ENCODE results near the gene RPL29. TPM values are rescaled to one million over a fixed set of nuclear protein-coding genes. Genes with fewer than 3 reads are reported as not detected.

The RPL29 gene
- total RNA-seq, 1 donor from 2014 or later, result 1,714 TPM

GRCh38 chr3:51955175-51955892, 40.4 kb downstream of the RPL29 start, which contains the start of gene GPR62:
Gene GPR62 (plus strand): TSS chr3:51955381. CDS start chr3:51955653, 272 bp downstream.
- H3K36me3 Mint-ChIP-seq (ENCODE audit: low read depth), result peaks cover 3% of the 10 kb centered on the region

GRCh38 chr3:51954713-51955112, 41.0 kb downstream of the RPL29 start:
- peaks cover 29% of the 10 kb centered on the region for H3K27me3 Mint-ChIP-seq
- H3K36me3 Mint-ChIP-seq (ENCODE audit: low read depth), result peaks cover 3% of the 10 kb centered on the region
- no peak overlapping the region for H3K4me3 Mint-ChIP-seq
- no peak for DNase-seq
- intact Hi-C loops (cut with micrococcal nuclease), result no loop called here
- no peaks in the 10 kb centered on the region for H3K9me3 Mint-ChIP-seq
- H3K4me1 Mint-ChIP-seq, result no peaks in the 10 kb centered on the region
- H3K27ac Mint-ChIP-seq, result no peak overlapping the region

More at GRCh38 chr3:51955175-51955892, 40.4 kb downstream of the RPL29 start, which contains the start of gene GPR62:
- no peak for DNase-seq
- intact Hi-C loops (cut with micrococcal nuclease), result no loop called here
- no peaks in the 10 kb centered on the region for H3K9me3 Mint-ChIP-seq
- no peak within 1 kb of the TSS for H3K27ac Mint-ChIP-seq
- peaks cover 29% of the 10 kb centered on the region for H3K27me3 Mint-ChIP-seq
- H3K4me1 Mint-ChIP-seq, result no peaks in the 10 kb centered on the region
- no peak within 1 kb of the TSS for H3K4me3 Mint-ChIP-seq

GRCh38 chr3:51954105-51954504, 41.6 kb downstream of the RPL29 start:
- no peaks in the 10 kb centered on the region for H3K4me1 Mint-ChIP-seq
- H3K27me3 Mint-ChIP-seq, result peaks cover 29% of the 10 kb centered on the region
- intact Hi-C loops (cut with micrococcal nuclease), result no loop called here
- H3K4me3 Mint-ChIP-seq, result no peak overlapping the region
- peaks cover 3% of the 10 kb centered on the region for H3K36me3 Mint-ChIP-seq (ENCODE audit: low read depth)
- no peak overlapping the region for H3K27ac Mint-ChIP-seq
- H3K9me3 Mint-ChIP-seq, result no peaks in the 10 kb centered on the region
- no peak for DNase-seq

GRCh38 chr3:51953445-51953844, 42.2 kb downstream of the RPL29 start:
- no peak for DNase-seq
- no peaks in the 10 kb centered on the region for H3K4me1 Mint-ChIP-seq
- H3K4me3 Mint-ChIP-seq, result no peak overlapping the region
- H3K27ac Mint-ChIP-seq, result no peak overlapping the region
- H3K27me3 Mint-ChIP-seq, result peaks cover 29% of the 10 kb centered on the region
- intact Hi-C loops (cut with micrococcal nuclease), result no loop called here
- H3K9me3 Mint-ChIP-seq, result no peaks in the 10 kb centered on the region
- peaks cover 6% of the 10 kb centered on the region for H3K36me3 Mint-ChIP-seq (ENCODE audit: low read depth)

- intact Hi-C loops (cut with micrococcal nuclease), result no loop called here
- Mint-ChIP-seq H3K36me3 (ENCODE audit: low read depth) (peaks cover 3% of the 10 kb centered on the region), H3K27ac (no peak overlapping the region), H3K27me3 (peaks cover 26% of the 10 kb centered on the region), H3K4me1 (no peaks in the 10 kb centered on the region), H3K4me3 (no peak overlapping the region), H3K9me3 (no peaks in the 10 kb centered on the region)
- DNase-seq, result no peak
These were observed 44.8 kb downstream of the RPL29 start for GRCh38 chr3:51950899-51951298.

GRCh38 chr3:51949121-51949520, 46.6 kb downstream of the RPL29 start:
- no peak for DNase-seq
- peaks cover 14% of the 10 kb centered on the region for H3K27me3 Mint-ChIP-seq
- H3K4me3 Mint-ChIP-seq, result no peak overlapping the region
- no peaks in the 10 kb centered on the region for H3K4me1 Mint-ChIP-seq
- no peak overlapping the region for H3K27ac Mint-ChIP-seq
- no peaks in the 10 kb centered on the region for H3K9me3 Mint-ChIP-seq
- intact Hi-C loops (cut with micrococcal nuclease), result no loop called here
- H3K36me3 Mint-ChIP-seq (ENCODE audit: low read depth), result peaks cover 3% of the 10 kb centered on the region

GRCh38 chr3:51948016-51948580, 47.6 kb downstream of the RPL29 start:
- Mint-ChIP-seq H3K4me1 (peaks cover 1% of the 10 kb centered on the region), H3K27me3 (peaks cover 3% of the 10 kb centered on the region), H3K36me3 (ENCODE audit: low read depth) (peaks cover 3% of the 10 kb centered on the region), H3K27ac (no peak overlapping the region), H3K4me3 (no peak overlapping the region), H3K9me3 (no peaks in the 10 kb centered on the region)
- DNase-seq, result no peak
- intact Hi-C loops (cut with micrococcal nuclease), result no loop called here

GRCh38 chr3:51947215-51947900, 48.3 kb downstream of the RPL29 start:
- no peak overlapping the region for H3K4me3 Mint-ChIP-seq
- H3K27ac Mint-ChIP-seq, result no peak overlapping the region
- peaks cover 3% of the 10 kb centered on the region for H3K36me3 Mint-ChIP-seq (ENCODE audit: low read depth)
- intact Hi-C loops (cut with micrococcal nuclease), result no loop called here
- DNase-seq, result no peak
- peaks cover 4% of the 10 kb centered on the region for H3K4me1 Mint-ChIP-seq
- H3K27me3 Mint-ChIP-seq, result no peaks in the 10 kb centered on the region
- no peaks in the 10 kb centered on the region for H3K9me3 Mint-ChIP-seq

GRCh38 chr3:51946796-51947195, 48.9 kb downstream of the RPL29 start:
- no peaks in the 10 kb centered on the region for H3K9me3 Mint-ChIP-seq
- intact Hi-C loops (cut with micrococcal nuclease), result no loop called here
- DNase-seq, result no peak
- H3K4me1 Mint-ChIP-seq, result peaks cover 4% of the 10 kb centered on the region
- H3K27me3 Mint-ChIP-seq, result no peaks in the 10 kb centered on the region
- H3K4me3 Mint-ChIP-seq, result no peak overlapping the region
- H3K27ac Mint-ChIP-seq, result no peak overlapping the region
- H3K36me3 Mint-ChIP-seq (ENCODE audit: low read depth), result peaks cover 3% of the 10 kb centered on the region

- no peak overlapping the region for H3K27ac Mint-ChIP-seq
- H3K36me3 Mint-ChIP-seq (ENCODE audit: low read depth), result peaks cover 3% of the 10 kb centered on the region
- no peaks in the 10 kb centered on the region for H3K9me3 Mint-ChIP-seq
- intact Hi-C loops (cut with micrococcal nuclease), result no loop called here
- no peak overlapping the region for H3K4me3 Mint-ChIP-seq
- DNase-seq, result no peak
- H3K27me3 Mint-ChIP-seq, result no peaks in the 10 kb centered on the region
- H3K4me1 Mint-ChIP-seq, result peaks cover 5% of the 10 kb centered on the region
These were observed 49.6 kb downstream of the RPL29 start for GRCh38 chr3:51945926-51946705.

- Mint-ChIP-seq H3K27ac (no peak overlapping the region), H3K27me3 (no peaks in the 10 kb centered on the region), H3K4me1 (peaks cover 14% of the 10 kb centered on the region)
These were observed 50.5 kb downstream of the RPL29 start for GRCh38 chr3:51945031-51945840.

GRCh38 chr3:51944451-51945021, 51.2 kb downstream of the RPL29 start:
- Mint-ChIP-seq H3K4me3 (no peak overlapping the region), H3K4me1 (peaks cover 15% of the 10 kb centered on the region), H3K27ac (no peak overlapping the region), H3K36me3 (ENCODE audit: low read depth) (peaks cover 11% of the 10 kb centered on the region), H3K27me3 (no peaks in the 10 kb centered on the region), H3K9me3 (no peaks in the 10 kb centered on the region)
- no peak for DNase-seq
- intact Hi-C loops (cut with micrococcal nuclease), result loop anchor here (5.0 kb wide), 2 partner anchors 407 to 442 kb away; partner anchors contain the start of genes DCAF1 and RAD54L2

More at GRCh38 chr3:51945031-51945840, 50.5 kb downstream of the RPL29 start:
- DNase-seq, result no peak
- no peaks in the 10 kb centered on the region for H3K9me3 Mint-ChIP-seq
- intact Hi-C loops (cut with micrococcal nuclease), result no loop called here
- H3K4me3 Mint-ChIP-seq, result no peak overlapping the region
- peaks cover 10% of the 10 kb centered on the region for H3K36me3 Mint-ChIP-seq (ENCODE audit: low read depth)

All from activated CD4-positive, alpha-beta T cell treated with anti-CD3 and anti-CD28 coated beads, Interleukin-2, amount 10 ng/mL, durations not matched to agents 24 days and 14 days (primary cell).